ENCODE data around the gene ABCG5.

Gene ABCG5

DNA sequence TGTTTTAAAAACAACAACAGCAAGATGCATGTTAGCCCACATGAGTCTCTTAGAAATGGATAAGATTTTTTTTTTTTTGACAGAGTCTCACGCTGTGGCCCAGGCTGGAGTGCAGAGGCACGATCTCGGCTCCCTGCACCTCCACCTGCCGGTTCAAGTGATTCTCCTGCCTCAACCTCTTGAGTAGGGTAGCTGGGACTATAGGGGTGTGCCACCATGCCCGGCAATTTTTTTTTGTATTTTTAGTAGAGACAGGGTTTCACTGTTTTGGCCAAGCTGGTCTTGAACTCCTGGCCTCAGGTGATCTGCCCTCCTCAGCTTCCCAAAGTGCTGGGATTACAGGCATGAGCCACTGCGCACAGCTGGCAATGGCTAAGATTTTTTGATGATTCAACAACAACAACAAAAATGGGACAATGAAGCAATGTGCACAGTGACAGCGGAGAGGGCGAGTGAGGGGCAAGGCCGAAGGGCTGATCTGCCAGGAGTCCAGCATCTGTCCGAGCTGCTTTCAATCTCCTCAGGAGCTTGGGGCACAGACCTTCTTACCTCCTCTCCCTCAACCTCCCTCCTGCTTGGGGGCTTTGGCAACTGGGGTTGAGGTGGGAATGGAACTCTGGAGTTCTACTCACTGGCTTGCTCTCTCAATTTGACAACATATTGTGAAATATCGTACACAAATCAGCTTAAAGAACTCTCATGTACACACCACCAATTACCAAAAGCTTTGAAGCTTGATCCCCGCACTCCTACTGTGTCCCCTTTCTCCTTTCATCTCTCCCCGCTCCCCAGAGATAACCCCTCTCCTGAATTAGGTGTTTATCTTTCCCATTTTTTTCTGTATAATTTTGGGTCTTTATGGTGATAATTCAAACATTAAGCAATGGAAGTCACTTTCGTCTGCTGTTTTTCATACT lies 3.6 kb upstream of the ABCG5 start:
- no peak for DNase-seq

DNA sequence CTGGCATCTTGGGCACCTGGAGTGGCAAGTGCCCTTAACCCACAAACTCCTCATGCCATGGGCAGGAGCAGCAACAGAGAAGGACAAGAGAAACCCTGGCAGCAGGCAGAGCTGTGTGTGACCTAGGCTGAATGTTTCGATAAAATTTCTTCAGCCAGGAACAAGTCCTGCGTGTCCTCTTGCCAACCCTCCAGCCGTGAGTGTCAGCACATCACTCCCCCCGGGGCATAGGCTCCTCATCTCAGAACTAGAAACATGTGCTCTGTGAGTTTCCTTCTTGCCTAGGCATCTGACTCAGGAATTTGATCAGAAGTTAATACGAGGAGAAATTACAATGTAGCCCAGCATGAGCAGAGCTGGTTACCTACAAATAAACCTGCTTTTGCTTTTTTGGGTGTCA lies 2.3 kb upstream of the ABCG5 start:
- no peak for DNase-seq

DNA sequence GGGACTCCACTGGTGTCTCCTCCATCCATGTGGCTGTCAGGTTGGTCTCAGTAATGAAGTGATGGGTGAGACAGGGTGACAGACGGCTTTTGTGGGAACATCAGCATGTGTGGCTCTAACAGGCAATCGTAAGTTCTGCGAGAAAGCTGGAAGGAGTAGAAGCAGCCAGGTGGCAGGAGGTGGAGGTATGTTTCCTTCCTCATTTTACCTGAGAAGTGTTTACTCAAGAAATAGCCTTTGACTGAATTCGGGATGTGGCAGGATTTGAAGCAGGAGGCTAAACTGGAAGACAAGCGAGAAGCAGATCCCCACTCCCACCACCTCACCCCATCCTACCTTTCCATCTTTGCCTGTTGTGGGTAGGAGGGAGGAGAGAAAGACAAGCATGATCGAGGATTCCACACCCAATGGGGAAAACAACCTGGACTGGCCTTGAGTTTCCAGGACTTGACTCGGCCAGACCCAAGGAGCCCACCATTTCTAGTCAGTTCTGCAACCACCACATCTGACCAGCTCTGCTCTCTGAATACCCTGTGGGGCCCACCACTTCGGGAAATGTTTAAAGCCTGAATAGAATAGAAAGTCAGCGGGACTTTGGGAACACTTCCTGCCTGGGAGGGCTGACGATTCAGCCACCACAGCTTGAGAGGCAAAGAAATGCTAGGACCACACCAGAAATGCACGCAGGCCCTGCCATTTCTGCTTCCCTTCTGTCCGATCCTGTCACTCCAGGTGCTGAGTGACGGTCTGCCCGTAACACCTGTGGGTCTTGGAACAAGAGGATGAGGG lies 1.3 kb upstream of the ABCG5 start:
- no peak for DNase-seq

DNA sequence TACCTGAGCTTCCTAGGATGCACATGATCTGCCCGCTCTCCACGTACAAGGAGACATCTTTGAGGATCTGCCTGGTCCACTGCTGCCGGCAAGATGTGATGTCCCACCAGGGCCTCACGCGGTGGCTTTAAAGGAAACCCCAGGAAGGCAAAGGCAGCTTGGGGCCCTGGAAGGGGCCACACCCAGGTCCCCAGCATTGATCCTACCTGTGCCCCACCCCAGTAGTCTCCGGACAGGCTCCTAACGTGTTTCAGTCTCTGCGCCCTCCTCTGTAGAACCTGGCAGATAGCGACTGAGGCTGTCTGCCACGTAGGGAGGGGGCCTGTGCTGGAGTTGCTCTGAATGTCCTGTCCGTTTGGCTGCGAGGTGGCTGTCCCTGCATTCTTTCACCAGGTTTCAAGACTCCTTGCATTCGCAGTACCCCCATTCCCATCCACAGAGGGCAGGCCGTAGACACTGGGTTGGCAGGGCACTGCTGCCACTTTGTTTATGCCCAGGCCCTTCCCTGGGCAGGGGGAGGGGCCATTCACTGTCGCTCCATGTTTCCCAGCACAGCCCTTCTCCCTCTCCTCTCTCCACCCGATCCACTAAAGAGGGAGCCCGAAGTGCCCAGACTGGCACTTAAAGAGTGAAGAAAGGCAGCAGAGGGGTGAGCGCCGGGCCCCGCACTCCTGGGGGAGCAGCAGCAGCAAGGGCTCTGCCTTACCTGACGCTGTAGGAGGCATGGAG lies 644 bp downstream of the ABCG5 start:
- DNase-seq, result no peak

DNA sequence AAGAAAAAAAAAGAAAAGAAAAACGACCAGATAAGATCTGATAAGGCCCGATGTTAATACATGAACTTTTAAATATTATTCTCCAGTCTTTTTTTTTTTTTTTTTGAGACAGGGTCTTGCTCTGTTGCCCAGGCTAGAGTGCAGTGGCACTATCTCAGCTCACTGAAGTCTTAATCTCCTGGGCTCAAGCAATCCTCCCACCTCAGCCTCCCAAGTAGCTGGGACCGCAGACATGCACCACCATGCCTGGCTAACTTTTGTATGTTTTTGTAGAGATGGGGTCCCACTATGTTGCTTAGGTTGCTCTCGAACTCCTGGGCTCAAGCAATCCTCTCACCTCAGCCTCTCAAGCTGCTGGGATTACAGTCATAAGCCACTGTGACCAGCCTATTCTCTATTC lies 1.6 kb downstream of the ABCG5 start:
- DNase-seq, result no peak

DNA sequence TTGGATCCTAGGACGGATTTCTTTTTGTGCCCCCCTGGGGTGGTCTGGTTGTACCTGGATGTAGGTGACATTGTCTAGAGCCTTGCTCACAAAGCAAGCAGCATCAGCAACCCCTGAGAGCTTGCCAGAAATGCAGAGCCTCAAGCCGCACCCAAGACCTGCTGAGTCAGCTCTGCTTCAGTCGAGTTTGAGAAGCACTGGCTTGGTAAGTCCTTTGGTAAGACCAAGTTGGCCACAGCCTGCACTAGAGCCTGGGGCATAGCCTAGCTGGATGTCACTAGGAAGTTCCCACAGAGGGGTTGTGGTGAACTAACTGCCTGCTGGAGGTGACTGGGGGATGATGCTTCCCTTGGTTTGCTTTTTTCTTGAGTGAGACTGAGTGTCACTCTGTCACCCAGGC lies 6.2 kb downstream of the ABCG5 start:
- no peak for DNase-seq

DNA sequence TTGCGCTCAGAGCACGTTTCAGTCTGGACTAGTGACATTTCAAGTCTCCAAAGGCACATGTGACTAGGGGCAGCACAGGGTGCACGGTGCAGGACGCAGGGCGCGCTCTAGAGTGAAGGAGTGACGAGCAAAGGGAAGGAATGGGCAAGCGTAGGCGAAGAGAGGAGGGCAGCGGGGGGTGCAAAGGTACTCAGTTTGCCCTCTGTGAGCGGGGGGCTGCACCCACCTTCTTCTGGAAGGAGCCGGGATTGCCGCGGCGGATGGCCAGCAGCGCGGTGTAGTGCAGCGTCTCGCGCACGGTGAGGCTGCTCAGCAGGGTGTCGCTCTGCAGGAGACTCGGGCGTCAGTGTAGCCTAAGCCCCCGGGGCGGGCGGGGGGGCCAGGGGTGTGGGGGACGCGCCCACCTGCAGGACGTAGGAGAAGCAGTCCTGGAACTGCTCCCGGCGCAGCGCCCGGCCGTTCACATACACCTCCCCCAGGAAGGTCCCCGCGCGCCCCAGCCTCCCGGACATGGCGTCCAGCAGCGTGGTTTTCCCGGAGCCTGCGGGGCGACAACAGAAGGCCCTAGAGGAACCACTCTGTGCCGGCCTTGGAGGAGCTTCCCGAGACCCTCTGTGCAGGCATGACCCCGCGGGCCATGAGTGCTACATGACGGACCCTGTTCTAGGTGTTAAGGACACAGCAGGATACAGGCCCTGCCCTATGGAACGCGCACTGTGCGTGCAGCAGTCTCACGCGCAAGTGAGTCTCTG lies 6.9 kb downstream of the ABCG5 start:
- no peak for DNase-seq

DNA sequence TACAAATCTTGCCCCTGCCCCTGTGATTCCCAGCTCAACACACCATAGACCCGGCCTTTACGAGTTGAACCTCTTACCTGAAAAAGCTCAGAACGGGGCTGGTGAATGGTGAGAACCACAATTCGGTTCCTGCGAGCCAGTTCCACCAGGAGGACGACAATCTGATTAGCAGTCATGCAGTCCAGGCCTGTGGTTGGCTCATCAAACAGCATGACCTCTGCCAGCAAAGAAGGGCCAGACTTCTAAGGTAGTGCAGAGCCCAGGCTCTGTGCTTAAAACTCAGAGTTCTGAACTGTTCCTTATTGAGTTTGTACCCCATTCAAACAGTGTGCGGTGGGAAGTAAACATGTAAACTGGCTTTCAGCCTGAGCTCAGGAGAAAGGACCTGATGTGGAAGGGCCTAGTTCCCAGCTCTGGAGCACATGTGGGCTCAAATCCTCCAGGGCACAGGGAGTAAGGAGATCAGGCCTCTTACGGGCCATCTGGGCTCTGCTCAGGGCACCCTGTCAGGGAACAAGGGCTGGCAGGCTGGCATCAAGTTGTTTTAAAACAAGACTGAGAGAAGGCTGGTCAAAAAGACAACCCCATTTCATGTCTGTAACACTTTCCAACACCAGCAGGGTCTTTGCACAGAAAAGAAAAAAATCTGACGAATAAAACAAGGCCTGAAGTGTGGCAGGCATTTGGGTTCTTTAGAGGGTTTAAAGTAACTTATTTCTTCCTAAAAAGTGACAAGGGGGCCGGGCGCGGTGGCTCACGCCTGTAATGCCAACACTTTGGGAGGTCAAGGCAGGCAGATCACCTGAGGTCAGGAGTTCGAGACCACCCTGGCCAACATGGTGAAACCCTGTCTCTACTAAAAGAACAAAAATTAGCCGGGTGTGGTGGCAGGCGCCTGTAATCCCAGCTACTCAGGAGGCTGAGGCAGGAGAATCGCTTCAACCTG lies 12.1 kb downstream of the ABCG5 start:
- DNase-seq, result no peak

DNA sequence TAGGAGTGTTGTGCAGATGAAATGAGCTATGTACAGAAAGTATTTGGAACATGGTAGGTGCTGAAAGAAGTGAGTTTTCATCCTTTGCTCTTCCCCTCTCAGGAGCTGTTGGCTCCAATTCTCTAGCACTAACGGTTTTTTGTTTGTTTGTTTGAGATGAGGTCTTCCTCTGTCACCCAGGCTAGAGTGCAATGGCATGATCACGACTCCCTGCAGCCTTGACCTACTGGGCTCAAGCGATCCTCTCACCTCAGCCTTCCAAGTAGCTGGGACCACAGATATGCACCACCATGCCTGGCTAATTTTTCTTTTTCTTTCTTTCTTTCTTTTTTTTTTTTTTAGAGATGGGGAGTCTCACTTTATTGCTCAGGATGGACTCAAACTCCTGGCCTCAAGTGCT lies 12.8 kb downstream of the ABCG5 start:
- no peak for DNase-seq

DNA sequence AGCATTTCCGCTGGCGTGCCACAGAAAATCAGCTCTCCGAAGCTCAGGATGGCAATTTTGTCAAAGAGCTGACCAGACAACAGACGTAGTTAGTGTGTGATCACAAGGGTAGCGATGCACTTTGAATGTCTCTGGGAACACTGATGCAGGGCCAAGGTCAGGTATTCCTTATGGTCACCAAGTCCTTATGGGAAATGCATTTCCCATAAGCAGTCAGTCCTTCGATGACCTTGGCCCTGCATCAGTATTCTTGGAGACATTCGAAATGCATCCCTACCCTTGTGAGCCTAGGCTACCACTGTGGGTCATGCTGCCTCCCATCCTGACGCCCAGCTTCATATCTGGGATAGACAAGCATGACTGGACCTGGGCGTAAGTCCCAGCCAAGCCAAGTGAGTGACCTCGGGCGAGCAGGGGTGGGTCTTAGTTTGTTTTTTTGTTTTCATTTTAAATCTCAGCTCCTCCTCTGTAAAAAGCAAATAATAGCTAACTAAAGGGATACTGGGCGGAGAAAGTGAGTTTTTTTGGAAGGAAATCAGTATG lies 13.6 kb downstream of the ABCG5 start:
- DNase-seq, result no peak

DNA sequence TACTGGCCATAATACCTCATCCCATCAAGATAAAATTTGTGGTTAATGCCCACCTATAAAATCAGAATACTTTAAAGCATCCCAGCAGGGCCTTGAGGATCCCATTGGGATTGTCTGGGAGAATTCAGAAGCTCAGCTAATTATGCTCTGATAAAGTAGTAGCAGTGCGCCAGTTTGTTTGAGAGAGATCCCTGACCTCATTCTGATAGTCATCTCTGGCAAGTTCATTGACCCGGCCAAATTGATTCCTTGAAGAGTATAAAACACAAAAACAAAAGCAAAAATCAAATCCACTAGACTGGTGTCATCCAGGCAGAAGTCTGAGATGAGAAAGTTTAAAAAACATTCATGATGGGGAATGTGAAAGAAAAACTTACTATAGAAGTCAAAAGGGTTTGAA lies 14.1 kb downstream of the ABCG5 start:
- no peak for DNase-seq

DNA sequence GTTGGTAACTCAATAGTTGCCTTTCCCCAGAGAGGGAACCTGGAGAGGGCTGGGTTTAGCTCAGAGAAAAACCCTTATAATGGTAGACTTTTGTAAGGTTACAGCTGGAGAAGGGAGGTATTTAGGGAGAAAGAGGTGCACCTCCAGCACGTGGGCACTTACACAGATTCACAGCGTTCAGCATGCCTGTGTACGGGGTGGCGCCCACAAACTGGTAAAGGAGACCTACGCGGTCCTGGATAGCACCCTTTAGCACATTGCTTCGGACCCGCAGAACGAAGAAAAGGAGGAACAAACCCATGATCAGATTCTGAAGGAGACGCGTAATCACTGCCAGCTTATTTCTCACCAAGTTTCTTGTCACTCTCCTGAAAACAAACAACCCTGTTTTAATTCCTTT lies 14.9 kb downstream of the ABCG5 start:
- no peak for DNase-seq

DNA sequence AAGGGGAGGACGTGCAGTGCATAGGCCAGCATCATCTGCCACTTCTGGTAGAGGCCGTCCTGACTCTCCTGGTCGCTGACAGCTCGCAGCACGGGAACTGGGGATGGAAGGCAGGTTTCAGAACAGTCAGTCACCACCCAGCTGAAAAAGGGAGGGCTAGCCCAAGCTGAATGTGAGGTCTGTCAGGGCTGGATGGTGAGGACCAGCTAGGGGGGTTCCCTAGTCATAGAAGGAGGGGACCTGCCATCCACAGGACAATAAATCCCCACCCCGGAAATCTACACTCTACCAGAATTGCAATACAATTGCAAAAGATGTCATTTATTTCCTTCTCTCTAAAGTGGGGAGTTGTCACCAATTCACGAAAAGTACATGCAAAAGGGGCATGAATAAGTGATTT lies 15.8 kb downstream of the ABCG5 start:
- no peak for DNase-seq

DNA sequence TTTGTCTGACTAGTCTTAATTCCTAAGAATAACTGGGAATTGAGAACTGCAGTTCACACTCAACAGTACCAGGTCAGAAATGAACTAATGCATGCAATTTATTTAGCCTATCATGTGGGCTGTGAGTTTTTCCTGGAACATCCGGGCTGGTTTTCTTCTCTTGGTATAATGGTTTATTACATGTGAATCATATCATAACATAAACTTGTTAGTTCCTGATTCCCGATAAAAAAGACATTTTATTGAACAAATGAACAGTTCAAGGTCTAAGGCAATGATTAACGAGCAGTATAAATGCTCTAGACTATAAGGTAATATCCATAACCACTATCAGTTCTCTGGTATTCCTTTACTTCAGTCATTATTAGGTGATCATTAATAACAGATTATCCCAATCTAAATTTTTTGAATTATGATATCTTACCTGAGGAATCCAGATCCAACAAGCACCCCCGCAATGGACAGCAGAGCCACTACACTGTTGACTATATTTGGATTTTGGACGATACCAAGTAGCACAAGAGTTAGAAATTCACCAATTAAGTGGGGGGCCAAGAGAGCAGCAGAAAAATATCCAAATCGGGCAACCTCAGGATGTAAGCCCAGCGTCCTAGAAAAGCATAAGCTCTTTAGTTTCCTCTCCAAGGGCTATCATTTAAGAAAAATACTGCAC lies 19.0 kb downstream of the ABCG5 start:
- DNase-seq, result no peak

DNA sequence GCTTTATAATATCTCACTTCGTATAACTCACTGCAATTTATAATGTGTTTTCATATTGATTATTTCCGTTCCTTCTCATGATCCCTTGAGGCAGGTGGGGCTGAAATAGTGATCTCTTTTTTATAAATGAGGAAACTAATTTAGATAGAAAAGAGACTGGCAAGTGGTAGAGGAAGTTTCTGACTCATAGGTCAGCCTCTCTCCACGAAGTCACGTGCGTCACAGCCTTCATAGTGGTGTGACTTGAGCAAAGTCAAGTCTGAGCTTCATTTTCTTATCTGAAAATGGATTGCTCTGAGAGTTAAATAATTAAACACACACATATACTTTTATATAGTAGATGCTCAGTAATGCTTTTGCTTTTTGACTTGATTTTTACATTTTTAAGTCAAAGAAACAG lies 19.9 kb downstream of the ABCG5 start:
- peak; percentile 86 for DNase-seq

DNA sequence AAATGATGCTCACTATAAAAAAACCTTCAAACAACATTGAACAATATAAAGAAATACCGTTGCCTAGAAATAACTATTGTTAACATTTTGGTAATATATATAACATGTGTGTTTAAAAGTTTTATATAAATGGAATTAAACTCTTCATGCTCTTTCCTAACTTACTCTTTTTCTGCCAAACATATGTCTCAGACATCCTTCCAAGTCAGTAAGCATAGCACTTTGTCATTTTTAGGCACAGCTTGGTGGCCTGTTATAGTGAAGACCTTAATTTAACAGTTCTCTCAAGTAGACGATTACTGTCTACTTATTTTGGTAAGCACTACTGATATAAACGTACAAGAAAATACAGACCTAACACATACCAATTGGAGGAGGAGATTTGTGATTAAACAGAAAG lies 23.9 kb downstream of the ABCG5 start:
- no peak for DNase-seq

DNA sequence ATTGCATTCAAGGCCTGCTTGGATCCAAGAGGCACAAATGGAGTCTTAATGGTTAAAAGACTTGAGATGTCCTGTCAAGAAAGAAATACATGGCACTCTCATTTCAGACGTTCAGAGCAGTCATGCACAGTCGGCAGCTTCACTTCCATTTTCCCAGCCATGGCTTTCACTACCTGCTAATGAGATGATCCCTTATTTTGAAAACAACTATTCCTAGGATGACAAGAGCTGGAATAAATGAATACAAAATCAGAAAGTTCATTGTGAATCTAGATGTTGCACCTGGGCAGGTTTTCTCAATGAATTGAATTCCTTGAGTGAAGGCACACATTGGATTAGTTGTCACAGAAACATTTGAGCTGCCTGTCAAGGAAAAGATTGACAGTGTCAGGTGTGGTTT lies 25.7 kb downstream of the ABCG5 start:
- no peak for DNase-seq

DNA sequence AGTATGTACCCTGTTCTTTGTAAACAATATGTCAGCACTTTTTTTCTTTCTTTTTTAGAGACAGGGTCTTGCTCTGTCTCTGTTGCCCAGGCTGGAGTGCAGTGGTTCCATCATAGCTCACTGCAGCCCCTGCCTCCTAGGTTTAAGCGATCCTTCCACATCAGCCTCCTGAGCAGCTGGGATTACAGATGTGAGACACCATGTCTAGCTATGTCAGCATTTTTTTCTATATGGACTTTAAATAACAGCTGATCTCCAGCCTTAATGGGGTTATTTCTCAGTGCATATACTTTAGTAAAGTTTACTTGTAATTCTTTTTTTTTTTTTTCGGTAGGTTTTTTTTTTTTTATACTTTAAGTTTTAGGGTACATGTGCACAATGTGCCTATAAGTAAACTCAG lies 26.6 kb downstream of the ABCG5 start:
- no peak for DNase-seq

DNA sequence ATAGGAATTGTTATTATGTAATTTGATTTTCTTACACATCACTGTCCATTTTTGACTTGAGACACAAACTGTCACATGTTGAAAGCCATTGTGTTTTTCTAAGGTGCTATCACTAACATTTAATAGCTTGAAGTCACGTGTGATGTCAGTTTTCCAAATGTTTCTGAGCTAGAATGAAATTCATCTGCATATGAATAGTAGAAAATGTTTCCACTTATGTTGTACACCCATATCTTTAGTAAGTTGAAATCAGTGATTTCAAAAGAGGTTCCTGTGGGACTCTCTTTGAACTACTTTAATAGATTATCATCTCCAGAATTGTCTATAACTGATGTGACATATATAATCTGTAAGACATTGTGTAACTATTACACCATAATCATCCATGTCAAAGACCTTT lies 27.8 kb downstream of the ABCG5 start:
- no peak for DNase-seq

DNA sequence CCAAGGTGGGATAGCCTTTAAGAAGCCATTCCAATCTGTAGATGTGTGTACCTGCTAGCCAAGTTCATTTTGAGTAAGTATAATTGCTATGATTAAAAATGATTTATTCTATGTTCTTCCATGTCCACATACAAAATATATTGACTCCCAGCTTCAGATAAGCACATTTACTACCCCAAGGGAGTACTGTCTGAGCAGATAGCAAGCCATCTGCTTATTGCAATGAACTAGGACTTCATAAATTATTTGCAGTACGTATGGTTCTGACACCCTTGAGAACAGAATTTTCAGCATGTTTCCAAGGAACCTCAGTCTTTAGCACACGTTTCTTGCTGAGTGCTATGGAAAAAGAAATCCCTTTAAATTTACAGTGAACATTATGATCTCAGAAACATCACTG lies 28.2 kb downstream of the ABCG5 start:
- DNase-seq, result no peak

DNA sequence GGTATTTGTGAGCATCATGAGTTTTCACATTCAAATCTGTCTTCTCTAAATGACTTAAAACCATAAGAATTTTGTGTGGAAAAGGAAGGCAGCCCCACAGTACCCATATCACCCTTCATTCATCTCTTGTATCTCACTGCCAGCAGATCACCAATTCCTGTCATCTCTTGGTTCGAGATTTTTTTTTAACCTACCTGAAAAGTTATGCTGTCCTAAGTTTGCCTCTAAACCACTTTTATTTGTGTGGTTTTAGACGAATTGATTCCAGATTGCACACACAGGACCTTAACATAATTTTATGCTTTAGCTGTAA lies 32.0 kb downstream of the ABCG5 start:
- no peak for DNase-seq

All from inflammatory macrophage treated with lipopolysaccharide for 4 hours (primary cell).